Activated CD8-positive, alpha-beta memory T cell treated with anti-CD3 and anti-CD28 coated beads for 1 hour (primary cell): ENCODE measurements around the gene ZMYND15.

Source experiments
- DNase-seq, 2 donors: peaks; one replicate each; pipeline ENCODE4 v3.0.0-alpha.2; 2020; ENCODE audit warnings: low read depth in 1 of 2; ENCODE audit errors: extremely low read depth in 1 of 2

The ZMYND15 gene

DNA sequence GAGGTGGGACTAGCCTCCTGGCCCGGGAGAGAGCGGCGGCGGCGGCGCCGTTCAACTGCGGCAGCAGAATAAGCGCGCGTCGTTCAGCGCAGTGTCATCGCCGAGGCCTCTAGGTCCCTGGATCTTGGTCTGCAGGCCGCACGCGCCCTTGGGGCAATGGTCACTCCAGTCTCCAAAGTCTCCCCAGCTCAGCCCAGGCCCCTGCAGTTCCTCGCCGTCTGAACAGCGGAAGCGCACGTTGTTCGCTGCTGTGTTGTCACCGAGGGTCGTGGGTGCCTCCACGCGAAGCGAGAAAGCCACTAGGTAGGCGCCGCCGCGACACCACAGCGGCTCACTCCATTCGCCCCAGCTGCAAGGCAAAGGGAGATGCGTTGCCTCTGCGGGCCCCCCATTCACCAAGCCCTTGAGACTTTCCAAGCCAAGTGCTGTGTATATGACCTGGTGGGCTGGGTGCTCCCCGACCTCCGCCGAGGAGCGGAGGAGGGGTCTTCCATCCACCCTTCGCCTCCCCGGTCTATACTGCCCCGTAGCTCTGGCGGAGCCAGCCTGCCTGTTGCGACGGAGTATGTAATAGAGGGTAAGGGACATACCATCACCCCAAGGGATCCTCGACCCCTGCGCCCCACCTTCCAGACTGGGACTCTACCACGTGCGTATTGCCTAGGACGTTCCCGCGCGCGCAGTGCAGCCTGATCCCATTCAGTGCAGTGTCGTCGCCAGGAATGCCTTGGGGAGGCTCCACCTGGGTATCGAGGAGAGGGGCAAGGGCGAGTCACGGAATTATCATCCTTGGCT is 45.9 kb downstream of the ZMYND15 start:
- DNase-seq = no peak

DNA sequence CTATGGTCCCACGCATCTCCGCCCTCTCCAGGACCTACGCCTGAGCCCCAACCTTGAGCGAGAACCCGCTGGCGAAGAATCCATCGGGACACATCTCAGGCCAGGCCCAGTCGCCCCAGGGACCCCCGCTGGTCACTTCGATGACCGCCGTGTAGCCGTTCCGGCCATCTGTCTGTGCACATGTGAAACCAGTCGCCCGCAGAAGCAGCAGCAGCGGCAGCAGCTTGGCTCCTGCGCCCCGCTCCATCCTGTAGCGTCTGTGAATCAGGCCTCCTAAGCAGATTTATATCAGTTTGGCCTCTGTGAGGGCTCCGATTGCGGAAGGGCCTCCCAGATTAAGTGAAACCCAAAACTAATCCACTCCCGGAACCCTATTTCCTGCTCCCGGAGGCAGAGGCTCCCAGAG is 46.5 kb downstream of the ZMYND15 start, which contains the start of gene VMO1:
VMO1 (minus strand) TSS at position 259 of the 406 bp plus-strand sequence; CDS start at position 247, 12 bp downstream.
- DNase-seq = no peak

DNA sequence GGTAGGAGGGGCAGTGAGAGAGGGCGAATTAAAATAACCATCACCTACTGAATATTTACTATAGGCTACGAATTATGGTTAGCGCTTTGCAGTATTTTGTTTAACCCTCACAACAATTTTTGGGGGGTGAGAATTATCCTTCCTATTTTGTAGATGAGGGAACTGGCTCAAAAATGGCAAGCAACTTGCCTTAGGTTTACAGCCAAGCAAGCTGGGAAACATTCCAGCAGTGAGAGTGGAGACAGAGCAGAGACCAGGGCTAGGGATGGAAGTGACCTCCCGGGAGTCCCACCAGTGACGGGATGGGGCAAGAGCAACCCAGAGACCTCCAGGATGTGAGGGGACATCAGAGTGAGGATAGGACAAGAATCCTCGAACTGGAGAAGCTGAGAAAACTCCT is 46.9 kb downstream of the ZMYND15 start:
- no peak for DNase-seq

DNA sequence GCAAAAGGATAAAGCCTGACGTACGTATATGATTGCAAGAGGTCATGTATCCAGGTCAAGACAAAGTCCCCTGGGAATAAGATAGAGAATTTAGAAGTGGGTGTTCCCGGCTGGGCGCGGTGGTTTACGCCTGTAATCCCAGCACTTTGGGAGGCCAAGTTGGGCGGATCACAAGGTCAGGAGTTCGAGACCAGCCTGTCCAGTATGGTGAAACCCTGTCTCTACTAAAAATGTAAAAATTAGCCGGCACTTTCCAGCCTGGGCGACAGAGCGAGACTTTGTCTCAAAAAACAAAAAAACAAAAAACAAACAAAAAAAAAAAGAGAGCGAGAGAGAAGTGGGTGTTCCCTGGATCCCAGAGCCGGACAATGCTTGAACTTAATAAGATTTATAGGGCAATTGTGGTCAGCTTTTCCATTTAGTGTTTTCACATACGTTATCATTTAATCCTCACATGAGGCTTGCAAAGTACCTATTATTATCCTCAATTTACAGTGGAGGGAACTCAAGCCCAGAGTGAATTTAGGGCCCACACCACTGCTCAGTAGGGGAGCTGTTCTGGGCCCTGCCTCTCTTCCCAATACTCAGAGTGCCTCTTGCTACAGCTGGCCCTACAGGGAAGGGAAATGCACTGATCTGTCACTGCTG is 48.6 kb downstream of the ZMYND15 start:
- DNase-seq = no peak

DNA sequence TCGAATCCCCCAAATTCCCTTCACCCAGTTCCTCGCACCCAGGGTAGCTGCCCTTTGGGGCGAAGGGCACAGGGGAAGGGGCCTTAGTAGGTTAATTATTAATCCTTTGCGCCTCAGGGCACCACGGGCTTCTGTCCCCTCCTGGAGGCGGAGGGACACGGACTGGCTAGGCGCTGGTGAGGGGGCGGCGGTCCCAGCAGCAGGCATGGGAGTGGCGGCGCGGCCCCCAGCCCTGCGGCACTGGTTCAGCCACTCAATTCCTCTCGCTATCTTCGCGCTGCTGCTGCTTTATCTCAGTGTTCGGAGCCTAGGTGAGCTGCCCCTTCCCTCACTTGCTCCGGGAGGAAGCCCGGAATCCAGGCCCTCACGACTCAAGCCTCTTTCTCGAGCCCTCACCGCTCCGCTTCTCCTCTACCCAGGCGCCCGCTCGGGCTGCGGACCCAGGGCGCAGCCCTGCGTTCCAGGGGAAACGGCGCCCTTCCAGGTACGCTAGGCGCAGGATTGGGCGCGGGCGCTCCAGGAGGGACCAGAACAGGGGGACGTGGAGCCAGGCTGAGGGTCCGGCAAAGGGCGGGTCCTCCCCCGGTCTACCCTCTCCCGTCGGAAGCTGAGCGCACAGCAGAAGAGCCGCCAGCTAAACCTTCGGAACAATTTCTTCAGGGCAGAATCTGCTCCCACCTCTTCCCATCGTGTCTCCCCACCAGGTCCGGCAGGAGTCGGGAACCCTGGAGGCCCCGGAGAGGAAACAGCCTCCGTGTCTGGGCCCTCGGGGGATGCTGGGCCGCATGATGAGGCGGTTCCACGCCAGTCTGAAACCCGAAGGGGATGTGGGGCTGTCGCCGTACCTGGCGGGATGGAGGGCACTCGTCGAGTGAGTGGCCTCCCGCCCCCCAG is 49.4 kb downstream of the ZMYND15 start, which contains the start of gene GLTPD2:
GLTPD2 (plus strand) TSS at position 158 of the 894 bp plus-strand sequence; CDS start at position 206, 48 bp downstream.
- DNase-seq = no peak

DNA sequence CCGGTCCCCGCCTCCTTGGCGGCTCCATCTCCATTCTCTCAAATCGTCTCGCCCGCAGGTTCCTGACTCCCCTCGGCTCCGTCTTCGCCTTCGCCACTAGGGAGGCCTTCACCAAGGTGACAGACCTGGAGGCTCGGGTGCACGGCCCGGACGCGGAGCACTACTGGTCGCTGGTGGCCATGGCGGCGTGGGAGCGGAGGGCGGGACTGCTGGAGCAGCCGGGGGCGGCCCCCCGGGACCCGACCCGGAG is 50.0 kb downstream of the ZMYND15 start:
- DNase-seq = no peak

DNA sequence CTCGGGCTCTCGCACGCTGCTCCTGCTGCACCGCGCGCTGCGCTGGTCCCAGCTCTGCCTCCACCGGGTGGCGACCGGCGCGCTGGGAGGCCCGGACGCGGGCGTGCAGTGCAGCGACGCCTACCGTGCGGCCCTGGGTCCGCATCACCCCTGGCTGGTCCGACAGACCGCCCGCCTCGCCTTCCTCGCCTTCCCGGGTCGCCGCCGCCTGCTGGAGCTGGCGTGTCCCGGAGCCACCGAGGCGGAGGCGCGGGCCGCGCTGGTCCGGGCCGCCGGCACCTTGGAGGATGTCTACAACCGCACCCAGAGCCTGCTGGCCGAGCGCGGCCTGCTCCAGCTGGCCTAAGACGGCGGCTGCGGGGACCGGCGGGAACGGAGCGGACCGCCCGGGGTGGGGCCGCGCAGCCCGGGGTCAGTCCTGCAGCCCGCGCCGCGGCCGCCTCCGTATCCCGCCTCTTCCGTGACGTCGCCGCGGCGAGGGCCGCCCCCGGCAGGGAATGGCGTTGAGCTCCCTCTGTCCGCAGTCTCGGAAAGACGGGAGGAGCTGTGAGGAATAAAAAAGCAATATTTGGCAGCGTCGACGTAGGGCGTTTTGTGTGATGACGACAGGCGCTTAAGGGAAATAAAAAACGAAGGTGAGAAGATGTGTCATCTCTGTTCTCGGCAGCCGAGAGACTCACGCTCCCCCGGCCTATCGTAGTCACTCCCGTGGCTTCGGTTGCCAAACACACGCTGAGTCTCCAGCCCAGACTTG is 50.5 kb downstream of the ZMYND15 start:
- peak; percentile 47 to 69 for DNase-seq

DNA sequence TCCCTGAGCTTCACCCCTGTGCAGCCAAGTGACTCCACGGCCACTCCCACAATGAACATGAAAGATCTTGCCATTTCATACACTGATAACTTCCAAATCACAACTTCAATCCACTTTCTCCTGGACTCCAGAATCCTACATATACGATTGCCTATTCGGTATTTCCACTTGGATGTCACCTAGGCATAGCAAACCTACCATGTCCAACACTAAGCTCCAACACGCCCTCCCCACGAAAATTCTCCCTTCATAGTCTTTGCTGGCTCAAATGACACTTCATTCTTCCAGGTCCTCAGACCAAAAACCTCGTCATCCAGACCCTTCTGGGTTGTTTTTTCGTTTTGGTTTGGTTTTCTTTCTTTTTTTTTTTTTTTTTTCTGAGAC is 51.1 kb downstream of the ZMYND15 start:
- DNase-seq = no peak

DNA sequence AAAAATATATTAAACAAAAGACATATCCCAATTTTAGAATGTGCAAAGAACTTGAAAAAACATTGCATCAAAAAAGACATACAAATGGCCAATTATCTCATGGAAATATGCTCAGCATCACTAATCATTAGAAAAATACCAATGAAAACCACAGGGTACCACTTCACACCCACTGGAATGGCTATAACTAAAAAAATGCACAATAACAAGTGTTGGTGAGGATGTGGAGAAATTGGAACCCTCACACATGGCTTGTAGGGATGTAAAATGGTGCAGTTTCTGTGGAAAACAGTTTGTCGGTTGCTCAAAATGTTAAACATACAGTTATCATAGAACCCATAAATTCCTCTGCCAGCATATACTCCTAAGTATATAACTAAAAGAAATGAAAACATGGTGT is 55.5 kb downstream of the ZMYND15 start:
- DNase-seq = no peak
